B cell (primary cell): ENCODE results near the gene RETN. TPM values are rescaled to one million over a fixed set of nuclear protein-coding genes. Genes with fewer than 3 reads are reported as not detected.

ENCODE experiments used
- ATAC-seq: fragments of 200-7000 bp; cut with Tn5 transposase; one replicate; pipeline ENCODE4 v1.10.0; 2021; ENCODE audit warnings: low read depth, mild to moderate bottlenecking, moderate number of reproducible peaks, moderate library complexity
- CTCF ChIA-PET: fragments of 350-600 bp; sonication (Branson Sonifier 250); formaldehyde crosslinking; loops from one replicate; lab custom pipeline; 2021; ENCODE audit warnings: antibody characterized with exemption, inconsistent platforms; lab: Charles Lee
- POLR2A ChIA-PET: fragments of 350-600 bp; sonication (Branson Sonifier 250); formaldehyde crosslinking; loops from one replicate; lab custom pipeline; 2021; ENCODE audit warnings: antibody characterized with exemption; lab: Charles Lee
- DNase-seq: peaks from one replicate; pipeline ENCODE4 v3.0.0; 2013
- H2AFZ ChIP-seq: 2 replicates; pipeline ENCODE4 v1.6.1; 2012; ENCODE audit warnings: mild to moderate bottlenecking, low read depth, low read length; ENCODE audit not compliant: insufficient read depth, poor library complexity, severe bottlenecking
- H3K27ac ChIP-seq, 2 donors: 1 replicate in 1 of 2; 2 replicates in 1 of 2; pipeline ENCODE4 v1.5.1; 2012 to 2013; ENCODE audit warnings: low read length in 2 of 2, mild to moderate bottlenecking in 2 of 2, moderate library complexity in 1 of 2
- H3K27me3 ChIP-seq, 4 experiments: fragments of 200-600 bp in 1 of 4; sonication (generic) in 1 of 4; replicated peaks in 1 of 4; 1 replicate in 2 of 4; 2 replicates in 2 of 4; pipeline versions ENCODE4 v1.6.1 to v1.7.0; 2013 to 2016; ENCODE audit warnings: low read length in 3 of 4, mild to moderate bottlenecking in 2 of 4, mixed read lengths in 1 of 4, moderate library complexity in 1 of 4; ENCODE audit not compliant: insufficient read depth in 4 of 4, control insufficient read depth in 3 of 4; ENCODE audit errors: control extremely low read depth in 1 of 4
- H3K36me3 ChIP-seq, 2 experiments: replicated peaks in 1 of 2; 1 replicate in 1 of 2; 2 replicates in 1 of 2; pipeline versions ENCODE4 v1.6.1 to v1.7.1; 2013; ENCODE audit warnings: low read length in 1 of 2; ENCODE audit not compliant: insufficient read depth in 2 of 2, control insufficient read depth in 1 of 2; ENCODE audit errors: control extremely low read depth in 1 of 2, extremely low read depth in 1 of 2
- H3K4me1 ChIP-seq, 2 donors: fragments of 200-600 bp in 1 of 2; sonication (generic) in 1 of 2; 1 replicate in 1 of 2; 2 replicates in 1 of 2; pipeline versions ENCODE4 v1.5.1 to v1.6.1; 2013 to 2017; ENCODE audit warnings: low read length in 2 of 2; ENCODE audit not compliant: control insufficient read depth in 2 of 2, insufficient read depth in 2 of 2
- H3K4me2 ChIP-seq: replicated peaks from 2 replicates; pipeline ENCODE3; 2012; ENCODE audit warnings: mild to moderate bottlenecking, low read depth, low read length; ENCODE audit not compliant: poor library complexity, severe bottlenecking
- H3K4me3 ChIP-seq, 5 experiments: fragments of 200-600 bp in 1 of 5; sonication (generic) in 1 of 5; 1 replicate in 3 of 5; 2 replicates in 2 of 5; pipeline versions ENCODE4 v1.5.1 to v1.7.0; 2011 to 2016; ENCODE audit warnings: low read length in 4 of 5, mild to moderate bottlenecking in 4 of 5, low read depth in 2 of 5, control low read depth in 1 of 5, moderate library complexity in 1 of 5; ENCODE audit not compliant: insufficient read depth in 1 of 5; ENCODE audit errors: control extremely low read depth in 1 of 5, extremely low read depth in 1 of 5
- H3K79me2 ChIP-seq: fragments of 200-600 bp; sonication (generic); one replicate; pipeline ENCODE4 v1.6.0; 2016; ENCODE audit warnings: low read length; ENCODE audit not compliant: control insufficient read depth, insufficient read depth
- H3K9ac ChIP-seq: fragments of 200-600 bp; sonication (generic); 2 replicates; pipeline ENCODE4 v1.6.1; 2017; ENCODE audit warnings: mild to moderate bottlenecking, low read length, moderate library complexity
- H3K9me3 ChIP-seq, 3 donors: one replicate each; pipeline versions ENCODE4 v1.6.1 to v1.7.1; 2013; ENCODE audit warnings: low read length in 2 of 3; ENCODE audit not compliant: control insufficient read depth in 2 of 3, insufficient read depth in 1 of 3; ENCODE audit errors: control extremely low read depth in 1 of 3
- H4K20me1 ChIP-seq: 2 replicates; pipeline ENCODE4 v1.6.0; 2012; ENCODE audit warnings: mild to moderate bottlenecking, low read length; ENCODE audit not compliant: insufficient read depth, control insufficient read depth, poor library complexity, severe bottlenecking
- H3K27ac Mint-ChIP-seq: one replicate; pipeline ENCODE4 v1.8.0; 2021; ENCODE audit warnings: mixed read lengths
- H3K27me3 Mint-ChIP-seq: one replicate; pipeline ENCODE4 v1.8.0; 2021; ENCODE audit warnings: mixed read lengths
- H3K4me1 Mint-ChIP-seq: one replicate; pipeline ENCODE4 v1.8.0; 2021; ENCODE audit warnings: mixed read lengths
- H3K4me3 Mint-ChIP-seq: one replicate; pipeline ENCODE4 v1.8.0; 2021; ENCODE audit warnings: mixed read lengths
- H3K9me3 Mint-ChIP-seq: one replicate; pipeline ENCODE4 v1.8.0; 2022; ENCODE audit warnings: mixed read lengths; ENCODE audit not compliant: insufficient read depth
- EZH2 ChIP-seq: IDR thresholded peaks from 2 replicates; pipeline ENCODE4 v1.6.1; 2012; ENCODE audit warnings: borderline replicate concordance, low read depth, mild to moderate bottlenecking, moderate library complexity, low read length; ENCODE audit not compliant: insufficient read depth, poor library complexity, severe bottlenecking
- WGBS: methylation state at CpG from one replicate; pipeline ENCODE4 v1.1.5; 2013; ENCODE audit warnings: missing lambda C conversion rate; ENCODE audit not compliant: insufficient coverage; 5-methylcytosine and 5-hydroxymethylcytosine counted together
- intact Hi-C: fragments of 100-400 bp; cut with micrococcal nuclease; formaldehyde crosslinking; loops from one replicate; pipeline ENCODE4 v1.10.0; 2022
- polyA plus RNA-seq: library from polyadenylated mRNA; depleted of rRNA; stranded (reverse); fragments of >200 nt; gene quantifications from 2 replicates; pipeline ENCODE4 v1.2.3, GENCODE V29; 2012
- total RNA-seq, 2 donors: library from RNA; stranded (reverse); fragments of 120-200 nt in 1 of 2; gene quantifications; 1 replicate in 1 of 2; 2 replicates in 1 of 2; pipeline versions ENCODE4 v1.2.3 to v1.2.4, GENCODE V29; 2013 to 2022
- TF ChIP-seq, protein P1 (sequence below): fragments of 200-600 bp; IDR thresholded peaks from one replicate; pipeline ENCODE4 v1.8.0; 2022; ENCODE audit warnings: antibody characterized with exemption, mild to moderate bottlenecking

RETN gene
- total and polyA plus RNA-seq, 2 donors (not counting 1 experiment from before 2014, with no cell fraction given), result not detected

- DNase-seq (no peak), ATAC-seq (no peak)
- H3K27ac ChIP-seq, result no peak overlapping the region
- no CpG with 5 or more reads among the region's 6 CpGs for WGBS
- peaks cover 77% of the 10 kb centered on the region for H3K79me2 ChIP-seq
- peaks cover 0 to 7% (median 0%) of the 10 kb centered on the region in 3 donors for H3K9me3 ChIP-seq
- intact Hi-C loops, result no loop called here
- H3K36me3 ChIP-seq, result peaks cover 4 to 21% of the 10 kb centered on the region in 2 experiments
- H3K4me2 ChIP-seq, result peak overlapping the region; percentile 97
- ChIA-PET CTCF (interaction anchor here (1.8 kb wide), 1 partner anchor 17 kb away, joined by 5 read pairs; no protein-coding TSS in a partner anchor), POLR2A (interaction anchor here (0.5 to 1.2 kb wide), 2 partner anchors 9 to 14 kb away, joined by 3 read pairs; no protein-coding TSS in a partner anchor)
- no peak overlapping the region for H3K4me3 ChIP-seq
- TF ChIP-seq, protein P1, sequence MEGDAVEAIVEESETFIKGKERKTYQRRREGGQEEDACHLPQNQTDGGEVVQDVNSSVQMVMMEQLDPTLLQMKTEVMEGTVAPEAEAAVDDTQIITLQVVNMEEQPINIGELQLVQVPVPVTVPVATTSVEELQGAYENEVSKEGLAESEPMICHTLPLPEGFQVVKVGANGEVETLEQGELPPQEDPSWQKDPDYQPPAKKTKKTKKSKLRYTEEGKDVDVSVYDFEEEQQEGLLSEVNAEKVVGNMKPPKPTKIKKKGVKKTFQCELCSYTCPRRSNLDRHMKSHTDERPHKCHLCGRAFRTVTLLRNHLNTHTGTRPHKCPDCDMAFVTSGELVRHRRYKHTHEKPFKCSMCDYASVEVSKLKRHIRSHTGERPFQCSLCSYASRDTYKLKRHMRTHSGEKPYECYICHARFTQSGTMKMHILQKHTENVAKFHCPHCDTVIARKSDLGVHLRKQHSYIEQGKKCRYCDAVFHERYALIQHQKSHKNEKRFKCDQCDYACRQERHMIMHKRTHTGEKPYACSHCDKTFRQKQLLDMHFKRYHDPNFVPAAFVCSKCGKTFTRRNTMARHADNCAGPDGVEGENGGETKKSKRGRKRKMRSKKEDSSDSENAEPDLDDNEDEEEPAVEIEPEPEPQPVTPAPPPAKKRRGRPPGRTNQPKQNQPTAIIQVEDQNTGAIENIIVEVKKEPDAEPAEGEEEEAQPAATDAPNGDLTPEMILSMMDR, result no peak
- TF ChIP-seq EZH2, result no peak
- peak overlapping the region; percentile 86 for H3K27ac Mint-ChIP-seq
- no peak overlapping the region for H3K9ac ChIP-seq
- H3K4me1 ChIP-seq, result peaks cover 19 to 23% of the 10 kb centered on the region in 2 donors
- peaks cover 5% of the 10 kb centered on the region for H4K20me1 ChIP-seq
- H3K27me3 ChIP-seq, result no peaks in the 10 kb centered on the region
- no peaks in the 10 kb centered on the region for H3K27me3 Mint-ChIP-seq
- H3K4me1 Mint-ChIP-seq, result peaks cover 46% of the 10 kb centered on the region
- H3K4me3 Mint-ChIP-seq, result peak overlapping the region; percentile 80
- H2AFZ ChIP-seq, result no peak overlapping the region
- H3K9me3 Mint-ChIP-seq, result no peaks in the 10 kb centered on the region
Measured at GRCh38 chr19:7635670-7636069, 33.2 kb upstream of the RETN start.

DNA sequence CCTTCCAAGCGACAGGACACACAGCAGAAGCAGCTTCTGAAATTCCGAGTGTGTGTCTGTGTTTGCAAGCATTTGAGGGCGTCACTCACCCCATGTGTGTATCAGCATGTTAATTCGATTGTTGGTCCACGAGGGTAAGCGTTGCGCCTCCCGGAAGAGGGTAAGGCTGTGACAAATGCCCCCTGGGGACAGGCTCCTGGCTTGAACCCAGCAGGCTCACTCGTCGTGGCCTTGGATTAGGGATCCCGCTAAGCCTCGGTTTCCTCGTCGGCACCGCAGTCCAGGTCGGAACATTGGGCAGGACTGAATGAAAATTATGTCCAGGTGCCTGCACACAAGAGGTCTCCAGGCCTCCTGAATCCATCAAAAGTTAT is 32.5 kb upstream of the RETN start:
- H3K4me1 Mint-ChIP-seq, result peaks cover 41% of the 10 kb centered on the region
- peak overlapping the region; percentile 94 for H3K27ac Mint-ChIP-seq
- peak overlapping the region; percentile 81 for H2AFZ ChIP-seq
- peaks cover 4 to 27% of the 10 kb centered on the region in 2 experiments for H3K36me3 ChIP-seq
- H3K4me2 ChIP-seq, result peak overlapping the region; percentile 97
- H3K27ac ChIP-seq, result peak overlapping the region; percentile 68 to 93
- H3K9ac ChIP-seq, result peak overlapping the region; percentile 86
- no peaks in the 10 kb centered on the region for H3K9me3 Mint-ChIP-seq
- no peaks in the 10 kb centered on the region for H3K27me3 Mint-ChIP-seq
- peaks cover 17 to 21% of the 10 kb centered on the region in 2 donors for H3K4me1 ChIP-seq
- H3K4me3 ChIP-seq, result peak overlapping the region in 4 of 5 experiments; percentile 43 to 89 (median 80)
- TF ChIP-seq, protein P1, result no peak
- TF ChIP-seq EZH2, result no peak
- WGBS, result 85% methylated on average over 16 of the region's 16 CpGs
- POLR2A ChIA-PET, result interaction anchor here (0.5 to 1.2 kb wide), 2 partner anchors 10 to 14 kb away, joined by 3 read pairs; no protein-coding TSS in a partner anchor
- intact Hi-C loops, result no loop called here
- no peak for ATAC-seq
- H3K4me3 Mint-ChIP-seq, result peak overlapping the region; percentile 90
- CTCF ChIA-PET, result interaction anchor here (1.8 kb wide), 1 partner anchor 16 kb away, joined by 5 read pairs; no protein-coding TSS in a partner anchor
- H3K27me3 ChIP-seq, result no peaks in the 10 kb centered on the region
- H3K79me2 ChIP-seq, result peaks cover 72% of the 10 kb centered on the region
- H4K20me1 ChIP-seq, result peaks cover 11% of the 10 kb centered on the region
- no peak for DNase-seq
- peaks cover 0 to 7% (median 0%) of the 10 kb centered on the region in 3 donors for H3K9me3 ChIP-seq
